AG08396 (cell line): Measurements from ENCODE around the gene MUL1.

Experiments used
- DNase-seq: peaks from one replicate; pipeline ENCODE4 v3.0.0; 2012; ENCODE audit warnings: low spot score, mixed read lengths

Gene MUL1

DNA sequence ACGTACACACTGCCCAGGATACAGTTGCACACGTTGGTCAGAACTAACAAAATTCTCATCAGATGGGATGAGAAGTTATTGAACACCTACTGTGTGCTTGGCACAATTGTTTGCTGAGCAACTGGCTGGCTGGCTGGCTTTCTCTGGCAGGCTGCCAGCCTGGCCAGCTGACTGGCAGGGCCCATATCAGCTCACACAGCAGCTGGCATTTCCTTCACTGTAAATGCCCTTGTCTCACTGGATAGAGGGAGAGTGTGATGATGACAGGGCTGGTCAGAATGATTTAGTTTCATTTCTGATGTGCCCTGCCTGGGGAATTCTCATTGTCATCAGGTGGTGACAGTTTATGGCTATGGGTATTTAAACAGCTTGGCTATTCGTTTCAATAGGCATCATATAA, 37.8 kb downstream of the MUL1 start:
- no peak for DNase-seq

DNA sequence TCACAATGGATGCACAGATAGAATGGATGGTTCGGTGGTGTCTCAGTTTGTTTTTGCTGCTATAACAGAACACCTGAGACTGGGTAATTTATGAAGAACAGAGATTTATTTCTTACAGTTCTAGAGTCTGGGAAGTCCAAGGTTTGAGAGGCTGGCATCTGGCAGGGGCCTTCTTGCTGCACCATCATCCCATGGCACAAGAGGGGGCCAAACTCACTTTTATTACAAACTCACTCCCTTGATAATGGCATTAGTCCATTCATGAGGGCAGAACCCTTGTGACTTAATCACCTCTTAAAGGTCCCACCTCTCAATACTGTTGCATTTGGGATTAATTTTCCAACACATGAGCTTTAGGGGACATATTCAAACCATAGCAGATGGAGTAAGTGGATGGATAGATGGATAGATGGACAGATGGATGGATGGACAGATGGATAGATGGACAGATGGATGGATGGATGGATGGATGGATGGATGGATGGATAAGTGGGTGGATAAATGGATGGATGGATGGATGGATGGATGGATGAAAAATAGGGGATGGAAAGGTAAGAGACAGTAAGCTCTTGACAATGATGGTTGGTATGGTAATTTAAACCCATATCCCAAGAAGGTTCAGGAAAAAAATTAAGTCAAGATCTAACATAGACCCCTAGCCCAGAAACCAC, 38.4 kb downstream of the MUL1 start:
- DNase-seq: no peak

DNA sequence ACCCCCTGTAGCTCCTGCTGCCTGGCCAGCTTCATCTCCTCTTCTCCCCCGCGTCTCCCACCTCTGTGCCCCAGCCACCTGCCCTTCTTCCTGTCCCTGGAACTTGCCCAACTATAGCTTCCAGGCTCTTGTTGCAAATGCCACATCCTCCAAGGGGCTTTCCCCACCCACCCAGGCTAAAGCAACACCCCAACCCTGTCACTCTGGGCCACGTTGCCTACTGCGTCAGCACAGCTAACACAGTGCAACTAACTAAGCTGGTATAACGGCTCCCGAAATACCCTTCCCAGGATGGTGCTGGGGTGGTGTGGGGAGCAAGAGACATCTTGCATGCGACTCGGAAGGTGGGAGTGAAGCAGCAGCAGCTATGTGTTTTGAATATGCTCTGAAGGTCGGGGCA, 41.7 kb downstream of the MUL1 start:
- no peak for DNase-seq

DNA sequence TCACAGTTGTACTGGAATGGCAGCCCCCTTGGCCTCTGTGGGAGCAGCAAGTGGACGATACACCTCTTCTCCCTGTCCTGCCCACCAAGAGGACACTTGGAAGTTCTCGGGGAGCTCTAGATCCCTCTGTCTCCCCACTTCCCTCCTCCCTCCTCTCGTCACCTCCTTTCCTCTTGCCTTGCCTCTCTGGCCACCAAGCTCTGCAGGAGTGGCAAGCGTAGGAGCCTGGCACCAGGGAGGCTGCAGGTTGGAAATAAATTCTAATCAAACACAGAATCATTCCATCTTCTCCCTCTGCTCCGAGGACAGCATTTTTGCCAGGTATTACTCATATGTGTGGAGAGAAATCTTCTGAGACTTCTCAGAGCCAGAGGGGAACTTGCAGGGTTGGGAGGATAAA, 42.8 kb downstream of the MUL1 start:
- no peak for DNase-seq

DNA sequence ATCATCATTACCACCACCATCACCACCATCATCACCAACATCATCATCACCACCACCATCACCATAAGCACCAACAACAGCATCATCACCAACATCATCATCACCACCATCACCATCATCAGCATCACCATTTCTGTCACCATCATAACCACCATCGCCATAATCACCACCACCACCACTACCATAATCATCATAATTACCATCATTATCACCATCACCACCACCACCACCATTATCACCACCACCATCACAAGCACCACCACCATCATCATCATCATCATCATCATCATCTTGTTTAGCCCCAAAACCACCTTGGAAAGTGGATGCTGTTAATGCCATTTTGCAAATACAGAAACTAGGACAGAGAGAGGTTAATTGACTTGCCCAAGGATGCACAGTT, 44.4 kb downstream of the MUL1 start:
- no peak for DNase-seq

DNA sequence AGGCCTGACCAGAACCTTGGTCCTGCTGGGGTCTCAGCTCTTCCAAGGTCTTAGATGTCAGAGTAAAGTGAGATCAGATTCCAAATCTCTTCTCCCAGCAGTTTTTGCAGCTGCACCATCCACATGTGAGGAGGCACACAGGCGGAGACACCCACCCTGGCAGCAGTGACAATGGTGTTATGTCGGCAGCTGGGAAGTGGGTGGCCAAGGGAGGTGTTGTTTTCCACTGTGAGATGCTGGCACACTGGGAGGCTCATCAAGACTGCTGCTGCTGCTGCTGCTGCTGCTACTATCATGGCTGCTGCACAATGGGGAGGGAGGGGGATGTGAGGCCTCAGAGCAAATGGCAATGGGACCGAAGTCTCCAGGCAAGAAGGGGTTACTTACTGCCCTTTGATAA, 45.6 kb downstream of the MUL1 start:
- no peak for DNase-seq

GRCh38 chr1:20458717-20459116, 49.2 kb downstream of the MUL1 start:
- no peak for DNase-seq

DNA sequence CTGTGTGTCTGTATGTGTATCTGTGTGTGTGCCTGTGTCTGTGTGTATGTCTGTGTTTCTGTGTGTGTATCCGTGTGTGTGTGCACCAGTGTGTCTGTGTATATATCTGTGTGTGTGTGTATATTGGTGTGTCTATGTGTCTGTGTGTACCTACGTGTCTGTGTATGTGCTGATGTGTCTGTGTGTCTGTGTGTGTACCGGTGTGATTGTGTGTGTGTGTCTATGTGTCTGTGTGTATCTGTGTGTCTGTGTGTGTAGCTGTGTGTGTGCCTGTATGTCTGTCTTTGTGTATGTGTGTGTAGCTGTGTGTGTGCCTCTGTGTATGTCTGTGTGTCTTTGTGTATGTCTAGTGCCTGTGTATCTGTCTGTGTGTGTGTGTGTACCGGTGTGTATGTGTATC, 53.9 kb downstream of the MUL1 start:
- DNase-seq: no peak

- peak; percentile 45 for DNase-seq
Measured at GRCh38 chr1:20449735-20450311, 58.1 kb downstream of the MUL1 start.
